ENCODE results near the gene SPATA6.

SPATA6 gene

GRCh38 chr1:48391926-48392325 lies 80.1 kb downstream of the SPATA6 start:
- POLR2A ChIA-PET = no interaction called here
- TF ChIP-seq YY2 (tag by site-specific recombination; IDR thresholded peaks at IDR 0.05) (no peak), ZNF830 (tag by site-specific recombination; IDR thresholded peaks at IDR 0.05; ENCODE audit: low read depth) (no peak), ZBTB49 (tag by site-specific recombination; IDR thresholded peaks at IDR 0.05; ENCODE audit: low read depth) (no peak), ZNF24 (tag by site-specific recombination; IDR thresholded peaks at IDR 0.05) (no peak), PRDM4 (tag by site-specific recombination; IDR thresholded peaks at IDR 0.05) (no peak), ZNF37A (tag by site-specific recombination; IDR thresholded peaks at IDR 0.05) (no peak), WT1 (tag by site-specific recombination; IDR thresholded peaks at IDR 0.05) (no peak), ZNF280C (tag by site-specific recombination; IDR thresholded peaks at IDR 0.05) (no peak), ZNF629 (tag by site-specific recombination; IDR thresholded peaks at IDR 0.05) (no peak), ZNF580 (tag by site-specific recombination; IDR thresholded peaks at IDR 0.05) (no peak), ZBTB20 (tag by site-specific recombination; IDR thresholded peaks at IDR 0.05) (no peak), ZBTB6 (tag by site-specific recombination; IDR thresholded peaks at IDR 0.05) (no peak), ZBTB44 (tag by site-specific recombination; IDR thresholded peaks at IDR 0.05) (no peak), ZNF239 (tag by site-specific recombination; IDR thresholded peaks at IDR 0.05) (no peak), AEBP2 (tag by site-specific recombination; IDR thresholded peaks at IDR 0.05; ENCODE audit: borderline replicate concordance) (no peak), ZNF510 (tag by site-specific recombination; IDR thresholded peaks at IDR 0.05; ENCODE audit: insufficient replicate concordance) (no peak), INSM2 (tag by site-specific recombination; IDR thresholded peaks at IDR 0.05) (no peak), ZNF221 (tag by site-specific recombination; IDR thresholded peaks at IDR 0.05; ENCODE audit: borderline replicate concordance) (no peak)
- Histone ChIP-seq H3K4me3 (ENCODE audit: low read depth, low read length) (no peak overlapping the region), H3K36me3 (ENCODE audit: control insufficient read depth in 2 of 2, insufficient read depth in 1 of 2, low read length in 2 of 2) (no peaks in the 10 kb centered on the region), H3K4me1 (ENCODE audit: control insufficient read depth, insufficient read depth, low read length) (no peaks in the 10 kb centered on the region), H3K27ac (ENCODE audit: extremely low read depth, low read depth, low read length) (no peak overlapping the region), H3K9me3 (ENCODE audit: control insufficient read depth, insufficient read depth, low read depth, low read length) (no peaks in the 10 kb centered on the region)
- CTCF ChIA-PET = no interaction called here
